HFF-Myc (cell line): Measurements from ENCODE around the gene LRRC49.

Experiments used
- DNase-seq: peaks from one replicate; pipeline ENCODE4 v3.0.0-alpha.2; 2011; ENCODE audit warnings: low read depth; ENCODE audit errors: extremely low read depth
- H3K4me3 ChIP-seq: replicated peaks from 2 replicates; pipeline ENCODE4 v1.5.1; 2011; ENCODE audit warnings: low read depth, mild to moderate bottlenecking, control low read depth, low read length
- TF ChIP-seq, protein P1 (sequence below): IDR thresholded peaks from 2 replicates; pipeline ENCODE4 v1.5.1; 2012; ENCODE audit warnings: mild to moderate bottlenecking, low read depth, low read length, control low read depth; ENCODE audit errors: missing control alignments

Gene LRRC49, protein sequence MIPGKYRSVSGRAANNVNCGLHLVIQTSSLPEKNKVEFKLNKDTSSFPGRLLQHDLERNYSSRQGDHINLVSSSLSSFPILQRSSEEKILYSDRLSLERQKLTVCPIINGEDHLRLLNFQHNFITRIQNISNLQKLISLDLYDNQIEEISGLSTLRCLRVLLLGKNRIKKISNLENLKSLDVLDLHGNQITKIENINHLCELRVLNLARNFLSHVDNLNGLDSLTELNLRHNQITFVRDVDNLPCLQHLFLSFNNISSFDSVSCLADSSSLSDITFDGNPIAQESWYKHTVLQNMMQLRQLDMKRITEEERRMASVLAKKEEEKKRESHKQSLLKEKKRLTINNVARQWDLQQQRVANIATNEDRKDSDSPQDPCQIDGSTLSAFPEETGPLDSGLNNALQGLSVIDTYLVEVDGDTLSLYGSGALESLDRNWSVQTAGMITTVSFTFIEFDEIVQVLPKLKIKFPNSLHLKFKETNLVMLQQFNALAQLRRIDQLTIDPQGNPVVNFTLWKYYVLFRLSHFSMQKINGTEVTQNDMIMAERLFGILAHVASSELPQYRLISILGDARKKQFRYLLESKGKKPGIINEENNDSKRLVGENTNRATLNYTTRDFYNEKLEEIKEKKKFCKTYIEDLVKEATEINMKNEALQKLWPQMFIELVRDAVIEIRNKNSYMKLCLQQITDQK

DNA sequence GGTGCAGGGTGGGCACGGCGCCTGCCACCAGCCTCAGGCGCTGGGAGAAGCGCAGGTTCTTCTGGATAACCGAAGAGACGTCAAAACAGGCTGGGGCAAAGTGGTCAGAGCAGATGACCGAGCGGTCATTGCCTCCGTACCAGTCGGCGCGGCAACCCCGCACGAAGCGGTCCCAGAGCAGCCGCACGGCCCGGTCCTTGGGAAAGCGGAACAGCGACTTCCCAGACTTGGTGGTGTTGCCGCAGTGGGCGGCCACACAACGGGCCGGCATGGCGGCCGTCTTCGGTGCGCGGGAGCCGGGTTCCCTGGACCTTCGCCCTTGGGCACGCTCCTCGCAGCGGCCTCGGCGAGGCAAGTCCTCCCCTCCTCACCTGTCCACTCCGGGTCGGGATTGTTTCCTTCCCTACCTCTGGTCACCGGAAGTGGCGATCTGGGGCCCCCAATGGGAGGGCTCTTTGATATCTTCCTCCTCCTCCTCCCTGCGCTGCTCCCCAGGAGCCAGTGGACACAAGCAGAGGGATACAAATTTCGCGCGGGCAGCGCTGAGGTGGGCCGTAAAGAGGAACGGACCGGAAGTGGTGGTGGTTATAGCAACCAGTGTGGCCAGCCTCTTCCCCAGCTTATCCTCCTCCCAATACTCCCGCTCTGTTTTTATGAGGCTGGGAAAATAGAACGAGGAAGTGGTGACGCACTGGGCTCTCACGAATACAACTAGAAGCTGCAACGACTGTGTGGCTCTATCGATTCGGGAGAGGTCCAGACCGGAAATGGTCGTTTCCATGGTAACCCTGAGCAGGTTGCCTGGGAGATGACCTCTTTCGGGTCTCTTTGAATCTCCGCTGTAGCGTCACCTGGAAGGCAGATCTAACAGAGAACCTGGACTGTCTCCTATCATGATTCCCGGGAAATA, at the start of gene LRRC49, which contains the start of gene THAP10:
LRRC49 (plus strand) TSS at position 825 of the 910 bp plus-strand sequence; CDS start at position 894, 69 bp downstream.
THAP10 (minus strand) TSS at position 432 of the 910 bp plus-strand sequence; CDS start at position 271, 161 bp downstream.
- TF ChIP-seq, protein P1, sequence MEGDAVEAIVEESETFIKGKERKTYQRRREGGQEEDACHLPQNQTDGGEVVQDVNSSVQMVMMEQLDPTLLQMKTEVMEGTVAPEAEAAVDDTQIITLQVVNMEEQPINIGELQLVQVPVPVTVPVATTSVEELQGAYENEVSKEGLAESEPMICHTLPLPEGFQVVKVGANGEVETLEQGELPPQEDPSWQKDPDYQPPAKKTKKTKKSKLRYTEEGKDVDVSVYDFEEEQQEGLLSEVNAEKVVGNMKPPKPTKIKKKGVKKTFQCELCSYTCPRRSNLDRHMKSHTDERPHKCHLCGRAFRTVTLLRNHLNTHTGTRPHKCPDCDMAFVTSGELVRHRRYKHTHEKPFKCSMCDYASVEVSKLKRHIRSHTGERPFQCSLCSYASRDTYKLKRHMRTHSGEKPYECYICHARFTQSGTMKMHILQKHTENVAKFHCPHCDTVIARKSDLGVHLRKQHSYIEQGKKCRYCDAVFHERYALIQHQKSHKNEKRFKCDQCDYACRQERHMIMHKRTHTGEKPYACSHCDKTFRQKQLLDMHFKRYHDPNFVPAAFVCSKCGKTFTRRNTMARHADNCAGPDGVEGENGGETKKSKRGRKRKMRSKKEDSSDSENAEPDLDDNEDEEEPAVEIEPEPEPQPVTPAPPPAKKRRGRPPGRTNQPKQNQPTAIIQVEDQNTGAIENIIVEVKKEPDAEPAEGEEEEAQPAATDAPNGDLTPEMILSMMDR, result no peak
- peak; percentile 97 for DNase-seq

GRCh38 chr15:70845602-70846360, 46.8 kb upstream of the LRRC49 start:
- DNase-seq, result no peak
- TF ChIP-seq, protein P1, result no peak

More for the DNA sequence above, at the start of gene LRRC49, which contains the start of gene THAP10:
- peak within 1 kb of the TSS; percentile 74 for H3K4me3 ChIP-seq

DNA sequence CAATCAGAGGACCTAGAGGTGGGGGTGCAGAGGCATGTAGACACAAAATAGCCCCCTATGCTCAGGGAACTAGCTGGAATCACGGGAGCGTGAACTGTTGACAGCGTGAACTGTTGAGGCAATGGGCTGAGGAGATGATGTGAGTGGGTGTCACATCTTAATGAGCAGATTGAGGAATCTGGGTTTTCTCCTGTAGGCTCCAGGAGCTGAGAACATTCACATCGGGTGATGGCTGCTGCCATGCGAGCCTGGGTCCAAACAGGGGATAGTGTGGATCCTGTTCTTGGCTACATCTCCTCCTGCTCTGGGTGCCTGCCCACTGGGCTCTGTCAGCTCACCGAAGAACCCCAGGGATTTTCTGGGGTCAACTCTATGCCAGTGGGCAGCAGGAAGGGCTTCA, 40.7 kb upstream of the LRRC49 start:
- DNase-seq, result no peak
- peak overlapping the region; percentile 84 for H3K4me3 ChIP-seq
- TF ChIP-seq, protein P1, result no peak

More at GRCh38 chr15:70845602-70846360, 46.8 kb upstream of the LRRC49 start:
- no peak overlapping the region for H3K4me3 ChIP-seq

- TF ChIP-seq, protein P1, result no peak
- no peak for DNase-seq
- H3K4me3 ChIP-seq, result peak overlapping the region; percentile 84
Observed at GRCh38 chr15:70852501-70853317, 39.9 kb upstream of the LRRC49 start.

DNA sequence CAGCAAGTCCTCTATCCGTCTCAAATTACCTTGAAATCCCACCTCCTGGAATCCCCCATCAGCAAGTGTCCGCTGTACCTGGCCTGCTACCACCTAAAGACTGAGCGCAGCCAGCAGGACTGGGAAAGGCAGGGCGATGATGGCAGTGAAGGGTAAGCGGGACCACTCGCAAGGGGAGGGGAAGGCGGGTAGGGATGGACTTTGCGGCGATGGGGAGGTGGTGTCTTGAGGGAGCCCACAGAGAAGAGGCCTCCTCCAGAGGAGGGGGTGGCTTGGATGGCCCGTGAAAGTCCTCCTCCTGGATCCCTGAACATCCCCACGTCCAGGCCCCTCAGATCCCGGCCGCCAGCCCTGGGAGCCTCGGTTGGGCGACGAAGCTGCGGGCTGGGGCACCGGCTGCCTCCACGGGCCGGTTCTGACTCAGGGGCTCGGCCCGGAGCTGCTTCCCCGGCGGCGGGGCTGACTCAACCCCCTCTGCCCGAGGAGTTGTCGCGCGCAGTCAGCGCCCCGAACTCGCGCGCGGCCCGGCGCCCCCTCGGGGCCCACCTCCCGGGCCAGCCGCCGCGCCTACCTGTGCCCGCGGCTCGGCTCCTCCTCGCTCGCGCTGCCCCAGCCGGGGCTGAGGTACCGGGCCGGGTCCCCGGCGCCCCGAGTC, 39.2 kb upstream of the LRRC49 start:
- TF ChIP-seq, protein P1, result no peak
- H3K4me3 ChIP-seq, result peak overlapping the region; percentile 84

More for the DNA sequence above, 39.2 kb upstream of the LRRC49 start:
- DNase-seq, result no peak
